Central memory CD4-positive, alpha-beta T cell (primary cell): ENCODE data around the gene SIK3.
"Not testable (repeated sequence)": the region's sequence is repeated elsewhere in the genome, so short reads cannot be mapped to it uniquely, and the experiment has no call there.

Experiments used
- DNase-seq: peaks from one replicate; pipeline ENCODE4 v3.0.0; 2022
- total RNA-seq, 3 experiments: gene quantifications; one replicate each; lab custom pipeline; 2026; lab: John Stamatoyannopoulos, UW

Gene SIK3
- total RNA-seq, result 50.9 to 117 (median 63.5) reads per million in 3 experiments

- DNase-seq, result peak; percentile 93
These were observed at the start of gene SIK3 for GRCh38 chr11:117098269-117099232. Gene SIK3 (minus strand): TSS chr11:117098428. CDS start chr11:117098415, 13 bp downstream.

GRCh38 chr11:117146521-117146920 is 48.3 kb upstream of the SIK3 start:
- no peak for DNase-seq

GRCh38 chr11:117145393-117145761 is 47.1 kb upstream of the SIK3 start:
- peak; percentile 14 for DNase-seq

GRCh38 chr11:117144477-117145392 is 46.5 kb upstream of the SIK3 start:
- peak; percentile 20 for DNase-seq

GRCh38 chr11:117143871-117144476 is 45.7 kb upstream of the SIK3 start, which contains the start of gene PAFAH1B2:
Gene PAFAH1B2 (plus strand): TSS chr11:117144287. CDS start chr11:117152448, 8,161 bp downstream.
- peak; percentile 93 for DNase-seq

GRCh38 chr11:117143390-117143789 is 45.2 kb upstream of the SIK3 start:
- no peak for DNase-seq

DNA sequence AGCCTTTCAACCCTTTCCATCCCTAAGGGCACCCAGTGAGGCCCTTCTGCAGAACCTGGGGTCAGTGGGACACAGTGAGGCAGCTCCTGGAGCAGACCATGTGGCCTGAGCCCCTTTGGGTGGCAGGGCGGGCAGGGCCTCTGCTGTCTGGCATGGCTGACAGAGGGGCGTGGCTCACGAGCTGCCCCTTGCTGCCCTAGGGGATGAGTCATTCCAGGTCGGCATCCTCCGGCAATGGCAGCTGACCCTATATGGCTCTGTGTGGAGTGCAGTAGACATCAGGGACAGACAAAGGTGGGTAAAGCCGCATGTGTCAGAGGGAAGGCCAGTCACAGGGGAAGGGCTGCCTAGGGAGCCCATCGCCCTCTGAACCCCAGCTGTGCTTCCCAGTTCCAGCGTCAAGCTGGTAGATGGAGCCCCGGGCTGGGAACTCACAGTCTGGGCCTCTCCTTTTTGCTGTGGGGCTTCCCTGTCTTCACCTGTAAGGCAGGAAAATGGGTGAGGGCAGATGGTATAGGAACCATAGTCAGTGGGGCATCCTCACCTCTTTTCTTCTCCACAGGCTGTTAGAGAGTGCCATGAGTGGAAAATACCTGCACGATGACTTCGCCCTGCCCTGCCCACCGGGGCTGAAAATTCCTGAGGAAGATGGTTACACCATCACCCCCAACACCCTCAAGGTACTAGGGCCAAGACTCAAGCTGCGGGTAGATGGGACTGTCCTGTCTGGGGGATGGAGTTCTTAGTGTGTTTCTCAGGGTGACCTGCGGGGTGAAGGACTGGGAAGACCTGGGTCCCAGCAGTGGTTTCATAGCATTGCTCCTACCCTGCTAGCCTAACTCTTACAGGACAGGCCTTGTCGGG is 39.2 kb upstream of the SIK3 start:
- not testable (repeated sequence) for DNase-seq

- not testable (repeated sequence) for DNase-seq
These were observed 36.8 kb upstream of the SIK3 start for GRCh38 chr11:117134979-117135378.

- DNase-seq, result no peak
These were observed 36.2 kb upstream of the SIK3 start for GRCh38 chr11:117134431-117134830.

DNA sequence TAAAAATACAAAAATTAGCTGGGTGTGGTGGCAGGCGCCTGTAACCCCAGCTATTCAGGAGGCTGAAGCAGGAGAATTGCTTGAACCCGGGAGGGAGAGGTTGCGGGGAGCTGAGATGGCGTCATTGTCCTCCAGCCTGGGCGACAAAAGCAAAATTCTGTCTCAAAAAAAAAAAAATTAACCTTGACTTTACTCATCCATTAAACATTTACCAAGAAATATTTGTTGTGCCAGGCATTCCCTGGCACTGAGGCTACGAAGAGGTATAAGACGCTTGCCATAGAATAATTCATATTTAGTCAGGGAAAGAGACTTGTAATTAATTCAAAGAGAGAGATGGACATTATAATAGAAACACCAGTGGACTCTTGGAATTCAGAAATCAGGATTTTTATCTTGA is 32.7 kb upstream of the SIK3 start:
- no peak for DNase-seq

GRCh38 chr11:117130396-117130795 is 32.2 kb upstream of the SIK3 start:
- DNase-seq, result not testable (repeated sequence)

GRCh38 chr11:117128289-117128688 is 30.1 kb upstream of the SIK3 start:
- DNase-seq, result no peak

DNA sequence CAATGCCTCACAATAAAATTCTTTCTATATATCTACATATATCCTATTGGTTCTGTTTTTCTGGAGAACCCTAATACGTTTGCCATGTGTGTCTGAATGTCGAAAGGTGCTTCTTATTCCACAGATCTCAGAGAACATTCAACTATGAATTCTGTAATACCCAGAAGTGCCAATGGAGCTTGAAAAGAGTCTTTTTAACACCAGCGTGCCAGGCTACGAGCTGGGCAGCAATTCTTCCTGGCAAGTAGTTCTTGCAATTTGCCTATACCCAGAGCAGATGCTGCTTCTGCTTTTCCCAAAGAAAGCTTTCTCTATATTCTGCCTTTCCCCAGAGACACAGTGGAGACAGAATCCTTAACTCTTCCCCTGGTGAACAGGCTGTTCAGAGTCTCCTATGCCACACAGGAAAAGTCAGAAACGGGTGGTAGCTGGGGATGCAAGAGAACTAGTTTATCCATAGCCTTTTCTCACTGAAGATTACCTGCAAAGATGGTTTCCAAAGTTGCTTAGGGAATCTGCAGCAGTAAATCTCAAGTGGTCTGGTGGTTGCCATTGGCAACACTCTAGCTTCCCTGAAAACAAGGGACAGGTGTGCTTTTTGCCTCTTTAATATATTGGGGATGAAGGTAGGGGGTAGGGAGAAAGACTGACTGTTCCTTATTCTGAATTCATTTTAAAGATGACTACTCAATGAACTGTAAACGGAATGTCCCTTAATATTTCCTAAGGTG is 29.1 kb upstream of the SIK3 start:
- no peak for DNase-seq

DNA sequence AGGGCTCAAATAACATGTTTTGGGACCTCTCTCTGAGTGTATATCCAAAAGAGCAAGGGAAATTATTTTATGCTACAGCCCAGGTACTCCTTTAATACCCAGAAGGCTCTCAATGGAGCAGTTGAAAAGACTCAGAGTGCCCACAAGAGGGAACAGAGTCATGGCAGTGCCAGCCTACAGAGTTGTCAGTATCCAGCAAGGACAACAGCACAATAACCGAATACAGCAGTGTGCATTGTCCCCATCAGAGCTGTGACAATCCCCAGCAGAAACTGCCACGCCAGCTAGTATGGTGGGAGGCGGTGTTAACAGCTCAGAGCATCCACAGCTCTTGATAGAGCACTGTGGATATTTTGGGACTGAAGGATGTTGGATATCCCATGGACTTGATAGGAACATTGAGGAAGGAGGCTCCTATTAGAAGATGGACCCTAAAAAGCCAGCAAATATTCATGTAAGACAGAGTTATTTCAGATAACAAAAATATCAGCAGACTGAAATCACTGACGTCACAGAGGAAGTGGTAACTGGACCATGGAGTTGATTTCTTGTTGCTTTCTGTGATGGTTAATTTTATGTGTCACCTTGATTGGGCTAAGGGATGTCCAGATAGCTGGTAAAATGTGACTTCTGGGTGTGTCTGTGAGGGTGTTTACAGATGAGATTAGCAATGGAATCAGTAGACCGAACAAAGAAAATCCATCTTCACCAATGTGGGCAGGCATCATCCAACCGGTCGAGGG is 28.2 kb upstream of the SIK3 start:
- no peak for DNase-seq

GRCh38 chr11:117122556-117122955 is 24.3 kb upstream of the SIK3 start:
- no peak for DNase-seq

DNA sequence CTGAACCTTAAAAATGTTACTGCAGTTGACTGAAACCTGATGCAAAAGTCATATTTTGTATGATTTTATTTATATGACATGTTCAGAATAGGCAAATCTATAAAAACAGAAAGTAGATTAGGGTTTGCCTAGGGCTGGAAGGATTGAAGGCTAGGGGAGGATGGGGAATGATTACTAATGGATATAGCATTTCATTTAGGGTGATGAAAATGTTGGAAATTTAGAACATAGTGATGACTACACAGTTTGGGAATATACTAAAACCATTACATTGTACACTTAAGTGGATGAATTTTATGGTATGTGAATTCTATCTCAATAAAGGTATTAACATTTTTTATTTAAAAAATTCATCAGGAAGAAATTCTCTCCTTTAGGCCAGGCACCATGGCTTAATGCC is 22.9 kb upstream of the SIK3 start:
- DNase-seq, result no peak

- no peak for DNase-seq
These were observed 19.5 kb upstream of the SIK3 start for GRCh38 chr11:117117681-117118080.

DNA sequence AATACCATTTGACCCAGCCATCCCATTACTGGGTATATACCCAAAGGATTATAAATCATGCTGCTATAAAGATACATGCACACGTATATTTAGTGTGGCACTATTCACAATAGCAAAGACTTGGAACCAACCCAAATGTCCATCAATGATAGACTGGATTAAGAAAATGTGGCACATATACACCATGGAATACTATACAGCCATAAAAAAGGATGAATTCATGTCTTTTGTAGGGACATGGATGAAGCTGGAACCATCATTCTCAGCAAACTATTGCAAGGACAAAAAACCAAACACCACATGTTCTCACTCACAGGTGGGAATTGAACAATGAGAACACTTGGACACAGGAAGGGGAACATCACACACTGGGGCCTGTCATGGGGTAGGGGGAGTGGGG is 14.7 kb upstream of the SIK3 start:
- DNase-seq, result not testable (repeated sequence)

- DNase-seq, result not testable (repeated sequence)
These were observed 14.3 kb upstream of the SIK3 start for GRCh38 chr11:117112497-117112896.

DNA sequence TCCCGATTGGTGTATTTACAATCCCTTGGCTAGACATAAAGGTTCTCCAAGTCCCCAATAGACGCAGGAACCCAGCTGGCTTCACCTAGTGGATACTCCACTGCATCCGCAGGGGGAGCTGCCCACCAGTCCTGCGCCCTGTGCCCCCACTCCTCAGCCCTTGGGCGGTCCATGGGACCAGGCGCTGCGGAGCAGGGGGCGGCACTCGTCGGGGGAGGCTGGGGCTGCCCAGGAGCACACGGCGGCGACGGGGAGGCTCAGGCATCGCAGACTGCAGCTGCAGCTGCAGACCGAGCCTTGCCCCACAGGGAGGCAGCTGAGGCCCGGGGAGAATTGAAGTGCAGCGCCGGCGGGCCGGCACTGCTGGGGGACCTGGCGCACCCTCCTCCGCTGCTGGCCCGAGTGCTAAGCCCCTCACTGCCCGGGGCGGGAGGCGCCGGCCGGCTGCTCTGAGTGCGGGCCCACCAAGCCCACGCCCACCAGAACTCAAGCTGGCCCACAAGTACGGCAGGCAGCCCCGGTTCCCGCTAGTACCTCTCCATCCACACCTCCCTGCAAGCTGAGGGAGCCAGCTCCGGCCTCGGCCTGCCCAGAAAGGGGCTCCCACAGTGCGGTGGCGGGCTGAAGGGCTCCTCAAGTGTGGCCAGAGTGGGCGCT is 12.2 kb upstream of the SIK3 start:
- DNase-seq, result no peak
